HG02884 (cell line): ENCODE results near the gene APEH.
"Not testable (repeated sequence)": the region's sequence is repeated elsewhere in the genome, so short reads cannot be mapped to it uniquely, and the experiment has no call there.

ENCODE experiments used
- ATAC-seq: cut with Tn5 transposase; IDR thresholded peaks from one replicate; pipeline ENCODE4 v1.9.1; 2021; ENCODE audit warnings: mild to moderate bottlenecking, moderate library complexity; ENCODE audit not compliant: unreplicated experiment

APEH gene

DNA sequence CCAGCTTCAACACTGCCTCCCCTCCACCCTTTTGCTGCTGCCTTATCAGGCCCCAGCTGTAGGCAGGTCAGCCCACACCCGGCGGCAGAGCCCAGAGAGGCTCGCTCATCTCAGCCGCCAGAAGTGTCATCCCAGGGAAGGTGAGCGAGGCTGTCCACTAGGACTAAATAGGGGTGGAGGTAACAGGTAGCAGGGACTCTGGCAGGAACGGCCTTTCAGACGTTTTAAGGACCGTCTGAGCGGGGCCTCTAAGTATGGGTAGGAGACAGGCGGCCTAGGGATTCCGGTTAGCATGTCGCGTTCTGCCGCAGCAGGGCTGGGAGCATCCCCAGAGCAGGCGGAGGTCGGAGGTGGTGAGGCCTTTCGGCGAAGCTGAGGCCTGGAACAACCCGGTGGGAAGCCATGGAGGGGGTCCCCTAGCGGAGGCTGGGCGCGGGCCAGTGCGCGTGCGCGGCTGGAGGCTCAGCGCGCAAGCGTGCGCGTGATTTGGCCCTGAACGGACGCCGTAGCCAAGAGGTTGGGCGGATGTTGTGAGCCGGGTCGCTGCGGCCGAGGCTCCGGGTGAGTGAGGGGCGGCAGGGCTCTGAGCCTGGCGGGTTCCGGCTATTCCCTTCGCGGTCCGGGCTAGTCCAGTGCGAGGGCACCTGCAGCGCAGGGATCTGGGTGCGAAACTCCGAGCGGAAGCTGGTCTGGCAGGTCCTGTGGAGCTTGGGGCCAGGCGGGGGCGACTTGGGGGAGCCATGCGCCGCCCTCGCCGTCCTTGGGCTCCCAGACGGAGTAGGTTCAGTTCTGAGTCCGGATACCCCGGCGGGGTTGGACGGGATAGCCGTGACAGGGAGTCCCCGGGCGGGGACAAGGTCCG lies 15.1 kb downstream of the APEH start, which contains the start of the genes MST1 and RNF123:
Gene MST1, minus strand, starts transcription at position 429 of the 862 bp plus-strand sequence. CDS start 783 bp downstream, outside the sequence.
Gene RNF123, plus strand, starts transcription at position 512 of the 862 bp plus-strand sequence. CDS start 1,609 bp downstream, outside the sequence.
- peak; percentile 54 for ATAC-seq

DNA sequence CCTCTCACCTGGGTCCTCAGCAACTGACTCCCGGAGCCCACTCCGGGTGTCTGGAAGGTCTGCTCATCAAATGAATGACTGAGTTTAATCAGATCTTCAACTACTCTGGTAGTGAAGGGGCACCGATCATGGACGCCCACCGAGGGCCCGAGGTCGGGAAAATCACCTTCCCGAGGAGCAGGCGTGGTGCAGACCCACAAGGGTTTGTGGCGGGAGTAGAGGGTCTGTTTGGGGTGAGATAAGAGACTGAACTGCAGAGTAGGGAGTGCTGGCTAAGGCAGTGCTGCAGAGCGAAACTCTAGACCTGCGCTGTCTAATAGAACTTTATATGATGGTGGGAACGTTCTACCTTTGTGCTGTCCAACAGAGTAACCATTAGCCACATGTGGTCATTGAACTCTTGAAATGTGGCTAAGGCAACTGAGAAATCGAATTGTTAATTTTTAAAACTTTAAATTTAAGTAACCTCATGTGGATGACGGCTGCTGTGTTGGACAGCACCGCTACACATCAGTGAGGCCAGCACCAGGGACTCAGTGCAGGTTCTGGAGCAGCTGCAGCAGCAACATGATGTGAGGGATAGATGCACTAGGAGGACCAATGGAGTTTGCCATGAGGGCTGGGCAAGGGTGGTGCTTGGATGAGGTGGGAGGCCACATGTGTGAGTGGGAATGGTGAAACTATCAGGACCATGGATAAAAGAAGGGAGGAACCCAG lies 15.9 kb downstream of the APEH start:
- not testable (repeated sequence) for ATAC-seq

DNA sequence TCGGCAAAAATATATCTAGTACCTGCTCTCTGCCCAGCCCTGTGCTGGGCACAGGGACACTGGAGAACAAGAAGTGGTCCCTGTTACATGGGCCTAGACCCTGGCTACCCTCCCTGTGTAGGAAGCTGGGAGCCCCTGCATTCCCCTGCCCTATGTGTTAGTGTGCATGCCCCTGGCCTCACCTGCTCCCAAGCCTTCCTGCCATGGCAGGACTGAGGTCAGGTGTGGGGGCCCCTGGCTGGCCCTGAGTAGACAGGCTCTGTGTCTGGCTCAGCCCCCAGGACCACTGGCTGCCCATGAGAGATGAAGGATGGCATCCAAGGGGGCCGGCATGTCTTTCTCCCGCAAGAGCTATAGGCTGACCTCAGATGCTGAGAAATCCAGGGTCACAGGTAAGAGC lies 16.7 kb downstream of the APEH start:
- not testable (repeated sequence) for ATAC-seq

DNA sequence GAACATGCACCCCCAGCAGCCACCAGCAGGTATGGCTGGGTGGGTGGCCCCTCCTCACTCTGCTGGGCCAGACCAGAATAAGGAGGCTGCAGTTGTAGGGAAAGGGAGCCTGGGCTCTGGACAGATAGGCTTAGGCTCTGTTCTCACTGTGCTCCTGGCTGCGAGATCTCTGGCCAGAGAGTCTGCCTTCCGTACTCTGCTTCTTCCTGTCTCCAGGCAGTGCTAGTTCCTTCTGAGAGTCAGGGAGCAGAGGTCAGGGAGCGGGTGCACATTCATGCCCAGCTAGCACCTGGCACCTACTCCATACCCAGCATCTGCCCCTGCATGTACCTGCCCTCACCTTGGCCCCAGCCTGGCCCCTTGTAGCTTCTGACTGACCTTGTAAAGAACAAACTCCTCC lies 17.3 kb downstream of the APEH start:
- ATAC-seq = not testable (repeated sequence)

DNA sequence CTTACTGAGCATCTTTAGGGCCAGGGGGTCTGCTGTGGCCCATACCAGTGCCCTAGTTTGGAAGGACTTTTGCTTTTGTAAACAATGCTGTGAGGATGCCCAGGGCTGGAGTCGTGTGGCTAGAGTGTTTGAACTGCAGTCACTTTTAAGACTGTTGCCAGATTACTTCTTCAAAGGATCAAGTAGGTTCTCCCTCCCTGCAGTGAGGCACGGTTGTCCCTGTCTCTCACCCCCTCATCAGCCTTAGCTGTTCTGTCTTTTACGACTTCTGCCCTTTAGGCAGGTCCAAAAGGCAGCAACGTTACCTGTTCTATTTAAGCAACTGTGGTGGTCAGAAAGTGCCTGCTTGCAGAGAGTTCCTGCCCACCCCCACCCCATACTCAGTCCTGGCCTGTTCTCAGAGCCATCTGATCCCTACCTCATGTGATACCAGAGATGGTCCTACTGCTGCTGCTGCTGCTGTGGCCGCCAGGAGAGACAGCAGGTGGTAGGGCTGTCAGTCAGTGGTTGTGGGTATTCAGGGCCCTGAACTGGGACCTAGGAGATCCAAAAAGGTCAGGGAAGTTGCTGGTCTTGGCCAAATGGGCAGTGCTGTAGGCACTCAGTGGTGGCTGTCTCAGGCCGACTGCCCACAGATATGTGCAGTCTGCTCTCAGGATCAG lies 20.4 kb downstream of the APEH start:
- not testable (repeated sequence) for ATAC-seq

DNA sequence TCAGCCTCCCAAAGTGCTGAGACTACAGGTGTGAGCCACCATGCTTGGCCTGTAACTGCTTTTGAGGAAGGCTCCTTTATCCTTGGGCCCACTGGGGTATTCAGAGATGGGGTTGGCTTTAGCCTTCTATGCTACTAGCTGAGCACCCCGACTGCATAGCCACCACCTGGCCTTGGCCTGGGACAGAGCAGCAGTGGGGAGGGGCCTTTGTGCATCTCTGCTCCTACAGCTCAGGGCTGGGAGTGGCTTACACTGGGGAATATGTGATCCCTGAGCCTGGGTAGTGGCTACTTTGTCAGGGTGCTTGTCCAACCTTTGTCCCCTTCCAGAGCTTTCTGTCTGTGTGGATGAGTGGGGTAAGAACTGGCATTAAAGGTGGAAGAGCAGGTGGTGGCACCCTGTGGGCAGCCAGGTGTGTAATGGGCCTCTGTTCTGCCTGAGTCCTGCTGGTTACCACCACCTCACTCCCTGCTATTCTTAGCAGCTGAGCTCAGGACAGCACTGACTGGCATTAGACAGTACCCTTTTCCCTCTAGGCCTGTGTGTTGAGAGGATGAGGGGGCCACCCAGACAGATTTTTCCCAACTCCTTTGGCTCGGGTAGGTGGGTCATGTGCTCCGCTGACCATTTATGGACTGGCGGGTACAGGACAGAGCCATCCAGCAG lies 21.3 kb downstream of the APEH start:
- not testable (repeated sequence) for ATAC-seq

DNA sequence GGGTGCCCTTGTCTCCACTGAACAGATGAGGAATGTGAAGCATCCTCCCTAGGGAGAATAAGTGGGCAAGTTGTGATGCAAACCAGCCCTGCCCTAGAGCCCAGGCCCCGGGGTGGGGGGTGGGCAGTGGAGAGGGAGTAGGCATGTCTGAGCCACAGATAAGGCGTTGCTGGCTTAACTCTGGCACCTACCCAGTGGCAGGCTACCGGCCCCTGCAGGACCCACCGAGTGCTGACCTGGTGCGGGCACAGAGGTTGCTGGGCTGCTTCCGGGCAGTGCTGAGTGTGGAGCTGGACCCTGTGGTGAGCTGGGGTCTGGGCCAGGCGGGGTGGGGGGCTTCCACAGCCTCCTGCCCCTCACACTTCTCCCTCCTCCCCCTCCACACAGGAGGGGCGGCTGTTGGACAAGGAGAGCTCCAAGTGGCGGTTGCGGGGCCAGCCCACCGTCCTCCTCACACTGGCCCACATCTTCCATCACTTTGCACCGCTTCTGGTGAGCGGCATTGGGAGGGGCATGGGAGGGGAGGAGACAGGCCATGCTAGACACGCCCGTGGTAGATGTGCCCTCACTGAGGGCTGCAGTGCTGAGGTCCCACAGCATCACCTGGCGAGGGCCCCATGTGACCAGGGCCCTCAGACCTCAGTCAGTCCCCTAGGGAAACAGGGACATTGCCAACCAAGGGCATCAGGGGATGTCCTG lies 25.3 kb downstream of the APEH start:
- ATAC-seq = no peak

DNA sequence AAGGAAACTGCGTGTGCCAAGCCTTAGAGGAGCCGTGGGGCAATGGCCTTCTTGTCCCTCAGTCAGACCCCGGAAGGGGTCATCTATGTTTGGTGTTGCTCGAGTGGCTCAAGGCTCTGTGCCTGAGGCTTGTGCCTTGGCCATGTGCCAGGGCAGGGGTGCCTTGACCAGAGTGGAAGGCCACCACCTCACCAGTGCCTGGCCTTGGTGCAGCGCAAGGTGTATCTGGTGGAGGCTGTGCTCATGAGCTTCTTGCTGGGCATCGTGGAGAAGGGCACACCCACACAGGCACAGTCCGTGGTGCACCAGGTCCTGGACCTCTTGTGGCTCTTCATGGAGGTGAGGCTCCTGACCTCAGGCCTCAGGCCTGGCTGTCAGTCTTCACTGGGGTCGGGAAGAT lies 25.9 kb downstream of the APEH start:
- no peak for ATAC-seq

DNA sequence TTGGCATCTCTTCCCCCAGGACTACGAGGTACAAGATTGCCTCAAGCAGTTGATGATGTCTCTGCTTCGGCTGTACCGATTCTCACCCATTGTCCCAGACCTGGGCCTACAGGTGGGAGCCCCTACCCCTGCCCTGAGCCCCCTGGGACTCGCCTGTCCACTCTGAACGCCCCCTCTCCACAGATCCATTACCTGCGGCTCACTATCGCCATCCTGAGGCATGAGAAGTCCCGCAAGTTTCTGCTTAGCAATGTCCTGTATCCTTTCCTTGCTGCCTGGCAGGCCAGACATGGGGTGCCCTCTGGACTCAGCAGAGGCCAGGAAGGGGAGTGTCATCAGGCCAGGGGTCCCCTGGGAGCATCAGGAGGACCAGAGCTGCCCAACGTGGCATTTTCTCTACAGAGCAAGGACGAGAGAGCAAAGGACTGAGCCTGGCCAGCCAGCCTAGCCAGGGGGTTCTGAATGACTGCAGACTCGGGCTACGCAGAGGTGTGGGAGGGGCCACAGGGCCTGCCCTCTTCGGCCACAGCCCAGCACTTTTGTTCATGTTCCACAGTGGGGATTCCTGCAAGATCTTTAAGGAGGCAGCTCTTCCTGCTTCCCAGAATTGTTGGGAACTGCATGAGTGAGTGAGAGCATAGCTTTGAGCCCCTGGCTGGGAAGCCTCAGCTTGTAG lies 26.4 kb downstream of the APEH start:
- no peak for ATAC-seq

DNA sequence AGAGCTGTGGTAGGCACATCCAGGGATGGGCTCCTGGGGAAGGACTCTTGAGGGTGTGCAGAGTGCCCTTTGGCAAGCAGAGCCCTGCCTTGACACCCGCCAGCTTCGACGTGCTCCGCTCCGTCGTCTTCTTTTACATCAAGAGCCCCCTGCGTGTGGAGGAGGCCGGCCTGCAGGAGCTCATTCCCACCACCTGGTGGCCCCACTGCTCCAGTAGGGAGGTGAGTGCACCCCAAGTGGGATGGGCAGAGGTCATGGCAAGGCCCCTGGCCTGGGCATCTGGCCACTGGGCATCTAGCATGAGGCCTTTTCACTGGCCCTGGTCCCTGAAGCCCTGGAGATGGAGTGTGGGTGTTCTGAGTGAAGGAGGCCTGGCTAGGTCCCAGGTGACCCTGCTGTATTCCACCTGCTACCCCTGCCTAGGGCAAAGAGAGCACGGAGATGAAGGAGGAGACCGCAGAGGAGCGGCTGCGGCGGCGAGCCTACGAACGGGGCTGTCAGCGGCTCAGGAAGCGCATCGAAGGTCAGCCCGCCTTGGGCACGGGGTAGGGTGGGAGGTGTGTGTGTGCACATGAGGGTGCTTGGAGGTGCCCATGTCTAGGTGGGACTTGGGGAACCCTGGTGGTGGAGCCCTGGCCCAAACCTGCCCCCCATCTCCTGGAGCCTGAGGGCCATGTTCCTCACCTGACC lies 27.4 kb downstream of the APEH start:
- ATAC-seq = no peak

DNA sequence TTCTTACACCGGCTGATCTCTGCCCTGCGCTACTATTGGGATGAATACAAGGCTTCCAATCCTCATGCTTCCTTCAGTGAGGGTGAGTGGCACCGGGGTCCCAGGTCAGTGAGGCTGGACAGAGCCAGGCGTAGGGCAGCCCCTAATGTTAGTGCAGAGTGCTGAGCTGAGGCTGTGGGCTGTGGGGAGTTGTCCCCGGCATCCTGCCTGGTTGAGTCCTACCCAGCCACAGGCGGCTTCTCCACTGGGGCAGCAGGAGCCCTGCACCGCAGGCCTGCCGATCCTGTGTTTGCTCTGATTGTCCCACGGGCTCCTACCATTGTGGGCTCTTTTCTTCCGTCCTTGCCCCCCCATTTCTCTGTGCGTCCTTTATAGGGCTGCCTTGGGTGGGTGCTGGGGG lies 28.5 kb downstream of the APEH start:
- no peak for ATAC-seq

DNA sequence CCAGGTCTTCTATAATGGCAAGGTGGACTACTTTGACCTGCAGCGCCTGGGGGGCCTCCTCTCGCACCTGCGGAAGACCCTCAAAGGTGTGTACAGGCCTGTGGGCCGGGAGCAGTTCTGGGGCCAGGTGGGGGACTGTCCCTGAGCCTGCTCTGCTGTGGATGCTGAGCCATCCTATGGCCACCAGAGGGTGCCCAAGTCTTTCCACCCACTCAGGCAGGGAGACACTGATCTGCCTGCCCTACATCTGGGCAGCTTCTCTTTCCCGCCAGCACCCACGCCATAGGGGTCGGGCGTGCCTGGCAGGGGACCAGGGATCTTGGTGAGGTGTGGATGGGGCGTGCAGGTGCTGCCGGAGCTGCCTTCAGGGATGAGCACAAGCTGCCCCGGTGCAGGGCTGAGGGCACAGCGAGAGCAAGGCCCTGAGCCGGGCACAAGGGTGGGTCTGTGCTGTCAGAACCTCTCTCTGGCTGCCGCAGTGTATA lies 29.3 kb downstream of the APEH start:
- no peak for ATAC-seq

DNA sequence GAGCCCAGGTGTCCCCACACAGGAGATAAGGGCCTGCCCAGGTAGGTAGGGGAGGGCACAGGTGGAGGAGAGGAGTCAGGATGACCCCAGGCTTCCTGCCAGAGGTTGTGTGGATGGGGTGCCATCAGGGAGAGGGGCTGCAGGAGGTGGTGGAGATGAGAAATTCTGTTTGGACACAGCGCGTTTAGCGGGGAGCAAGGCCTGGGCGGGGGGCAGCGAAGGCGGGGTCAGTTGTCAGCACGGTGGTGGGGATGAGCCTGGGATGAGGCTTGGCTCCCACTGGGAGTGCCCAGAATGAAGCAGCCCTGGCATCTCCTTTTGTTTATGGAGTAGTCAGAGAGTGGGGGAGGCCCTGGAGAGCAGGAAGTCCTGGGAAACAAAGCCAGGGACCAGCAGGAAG lies 29.8 kb downstream of the APEH start:
- ATAC-seq = no peak

DNA sequence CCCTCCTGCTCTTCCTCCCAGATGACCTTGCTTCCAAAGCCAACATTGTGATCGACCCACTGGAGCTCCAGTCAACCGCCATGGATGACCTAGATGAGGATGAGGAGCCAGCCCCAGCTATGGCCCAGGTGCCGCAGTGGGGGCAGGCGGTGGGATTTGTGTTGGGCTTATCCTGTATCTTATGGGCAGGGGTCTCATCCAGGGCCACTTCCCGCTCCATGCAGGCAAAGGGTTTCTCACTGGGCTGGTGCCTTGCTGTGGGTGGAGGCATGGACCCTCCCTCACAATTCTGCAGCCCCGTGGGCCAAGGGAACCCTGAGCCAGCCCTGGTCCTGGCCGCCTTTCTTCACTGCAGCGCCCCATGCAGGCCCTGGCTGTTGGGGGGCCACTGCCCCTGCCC lies 30.5 kb downstream of the APEH start:
- ATAC-seq = no peak

DNA sequence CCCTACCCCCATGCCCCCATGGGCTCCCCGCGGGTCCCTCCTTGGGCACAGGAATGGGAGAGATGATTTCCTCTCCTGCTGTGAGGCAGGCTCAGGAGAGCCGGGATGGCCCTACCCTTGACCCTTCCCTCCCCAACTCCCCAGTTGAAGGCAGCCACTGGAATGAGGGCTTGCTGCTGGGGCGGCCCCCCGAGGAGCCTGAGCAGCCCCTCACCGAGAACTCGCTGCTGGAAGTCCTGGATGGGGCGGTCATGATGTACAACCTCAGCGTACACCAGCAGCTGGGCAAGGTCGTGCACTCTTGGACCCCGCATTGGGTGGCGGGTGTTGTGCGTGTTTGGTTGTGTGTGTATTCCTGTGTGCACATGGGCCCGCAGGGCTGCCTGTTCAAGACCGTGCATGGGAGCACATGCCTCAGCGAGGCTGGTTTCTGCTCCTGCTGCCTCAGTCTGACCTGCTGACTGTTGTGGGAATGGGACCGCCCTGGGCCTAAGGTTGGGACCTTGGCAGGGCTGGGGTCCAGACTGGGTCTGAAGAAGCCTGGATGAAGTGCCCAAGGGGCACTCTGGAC lies 31.3 kb downstream of the APEH start:
- ATAC-seq = no peak

DNA sequence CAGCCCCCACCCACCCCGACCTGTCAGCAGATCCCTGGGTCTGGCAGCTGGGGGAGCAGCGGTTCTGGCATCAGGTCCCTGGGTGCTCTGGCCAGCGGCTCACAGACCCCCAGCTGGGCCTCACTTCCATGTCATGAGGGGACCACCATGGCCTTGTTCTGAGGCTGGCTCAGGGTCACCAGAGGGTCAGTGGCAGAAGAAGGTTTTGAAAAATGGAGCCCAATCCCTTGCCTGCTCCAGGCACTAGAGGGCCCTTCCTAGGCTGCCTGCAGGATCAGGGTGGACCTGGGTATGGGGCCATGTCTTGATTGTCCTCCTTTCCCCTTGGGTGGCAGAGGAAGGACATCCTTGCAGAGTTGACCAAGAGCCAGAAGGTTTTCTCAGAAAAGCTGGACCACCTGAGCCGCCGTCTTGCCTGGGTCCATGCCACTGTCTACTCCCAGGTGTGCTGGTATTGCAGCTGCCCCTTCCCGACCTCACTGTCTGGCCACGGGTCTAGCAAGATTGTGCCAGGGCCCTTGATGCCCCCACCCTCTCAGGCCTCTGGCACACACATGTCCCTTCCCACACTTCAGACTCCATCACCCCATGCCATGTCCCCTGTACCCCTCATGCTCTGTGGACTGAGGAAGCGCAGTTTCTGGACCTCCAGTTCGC lies 32.4 kb downstream of the APEH start:
- ATAC-seq = no peak

DNA sequence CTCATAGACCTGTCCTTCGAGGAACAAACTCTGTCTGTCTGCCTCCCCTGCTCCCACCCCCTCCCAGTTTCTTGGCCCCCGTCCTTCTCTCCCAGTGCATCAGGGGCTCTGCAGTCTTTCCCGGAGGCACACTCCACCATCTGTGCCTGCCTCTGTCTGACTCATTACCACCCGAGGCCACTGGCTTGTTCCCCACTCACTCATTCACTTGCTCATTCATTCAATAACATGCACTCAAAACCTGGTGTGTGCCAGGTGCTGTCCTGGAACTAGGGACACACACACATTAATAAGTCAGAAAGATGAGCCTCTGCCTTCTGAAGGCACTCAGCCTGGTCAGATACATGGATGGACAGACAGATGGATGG lies 32.9 kb downstream of the APEH start:
- ATAC-seq = no peak

DNA sequence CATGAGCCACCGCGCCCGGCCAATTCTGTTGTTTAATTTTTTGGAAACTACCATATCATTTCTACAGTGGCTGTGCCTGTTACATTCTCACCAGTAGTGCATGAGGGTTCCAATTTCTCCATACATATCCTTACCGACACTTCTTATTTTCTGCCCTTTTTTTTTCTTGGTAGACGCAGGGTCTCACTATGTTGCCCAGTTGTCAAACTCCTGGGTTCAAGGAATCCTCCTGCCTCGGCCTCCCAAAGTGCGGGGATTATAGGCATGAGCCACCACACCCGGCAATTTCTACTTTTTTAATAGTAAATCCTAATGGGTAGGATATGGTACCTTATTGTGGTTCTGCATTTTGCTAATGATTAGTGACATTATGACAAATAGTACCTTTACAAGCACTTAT lies 35.7 kb downstream of the APEH start:
- no peak for ATAC-seq
